Choroid plexus epithelial cell (primary cell): ENCODE data around the gene MEGF8.
"Not testable (repeated sequence)": the region's sequence is repeated elsewhere in the genome, so short reads cannot be mapped to it uniquely, and the experiment has no call there.

ENCODE experiments used
- DNase-seq: peaks from one replicate; pipeline ENCODE4 v3.0.0-alpha.2; 2010; ENCODE audit warnings: low read depth
- H3K4me3 ChIP-seq: 2 replicates; pipeline ENCODE4 v1.5.1; 2011; ENCODE audit warnings: low read depth, mild to moderate bottlenecking, control low read depth, low read length, moderate library complexity
- TF ChIP-seq, protein P1 (sequence below): conservative IDR thresholded peaks from 2 replicates; pipeline ENCODE4 v1.5.1; 2011; ENCODE audit warnings: low read depth, mild to moderate bottlenecking, control low read depth, inconsistent platforms, low read length, moderate library complexity

The MEGF8 gene

DNA sequence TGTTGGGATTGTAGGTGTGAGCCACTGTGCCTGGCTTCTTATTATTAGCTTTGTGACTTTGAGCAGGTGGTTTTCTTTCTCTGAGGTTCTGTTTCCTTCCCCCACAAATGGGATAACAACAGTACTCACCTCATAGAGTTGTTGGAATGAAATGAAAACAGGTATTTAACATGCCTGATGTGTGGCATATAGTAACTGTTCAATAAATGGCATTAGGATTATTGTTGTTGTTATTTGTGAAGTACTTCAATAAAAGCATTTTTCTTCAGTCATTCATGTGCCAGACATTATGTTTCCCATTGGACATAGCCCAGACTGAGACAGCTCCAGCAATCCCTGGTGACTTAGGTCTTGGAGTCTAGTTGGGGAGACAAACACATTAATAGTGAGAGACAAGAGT, 1.5 kb downstream of the MEGF8 start:
- no peak overlapping the region for H3K4me3 ChIP-seq
- TF ChIP-seq, protein P1, sequence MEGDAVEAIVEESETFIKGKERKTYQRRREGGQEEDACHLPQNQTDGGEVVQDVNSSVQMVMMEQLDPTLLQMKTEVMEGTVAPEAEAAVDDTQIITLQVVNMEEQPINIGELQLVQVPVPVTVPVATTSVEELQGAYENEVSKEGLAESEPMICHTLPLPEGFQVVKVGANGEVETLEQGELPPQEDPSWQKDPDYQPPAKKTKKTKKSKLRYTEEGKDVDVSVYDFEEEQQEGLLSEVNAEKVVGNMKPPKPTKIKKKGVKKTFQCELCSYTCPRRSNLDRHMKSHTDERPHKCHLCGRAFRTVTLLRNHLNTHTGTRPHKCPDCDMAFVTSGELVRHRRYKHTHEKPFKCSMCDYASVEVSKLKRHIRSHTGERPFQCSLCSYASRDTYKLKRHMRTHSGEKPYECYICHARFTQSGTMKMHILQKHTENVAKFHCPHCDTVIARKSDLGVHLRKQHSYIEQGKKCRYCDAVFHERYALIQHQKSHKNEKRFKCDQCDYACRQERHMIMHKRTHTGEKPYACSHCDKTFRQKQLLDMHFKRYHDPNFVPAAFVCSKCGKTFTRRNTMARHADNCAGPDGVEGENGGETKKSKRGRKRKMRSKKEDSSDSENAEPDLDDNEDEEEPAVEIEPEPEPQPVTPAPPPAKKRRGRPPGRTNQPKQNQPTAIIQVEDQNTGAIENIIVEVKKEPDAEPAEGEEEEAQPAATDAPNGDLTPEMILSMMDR: no peak
- no peak for DNase-seq

- DNase-seq: no peak
- TF ChIP-seq, protein P1: no peak
- no peak overlapping the region for H3K4me3 ChIP-seq
These were observed 1.9 kb downstream of the MEGF8 start for GRCh38 chr19:42327381-42327780.

GRCh38 chr19:42328106-42328505, 2.7 kb downstream of the MEGF8 start:
- TF ChIP-seq, protein P1: no peak
- no peak for DNase-seq

DNA sequence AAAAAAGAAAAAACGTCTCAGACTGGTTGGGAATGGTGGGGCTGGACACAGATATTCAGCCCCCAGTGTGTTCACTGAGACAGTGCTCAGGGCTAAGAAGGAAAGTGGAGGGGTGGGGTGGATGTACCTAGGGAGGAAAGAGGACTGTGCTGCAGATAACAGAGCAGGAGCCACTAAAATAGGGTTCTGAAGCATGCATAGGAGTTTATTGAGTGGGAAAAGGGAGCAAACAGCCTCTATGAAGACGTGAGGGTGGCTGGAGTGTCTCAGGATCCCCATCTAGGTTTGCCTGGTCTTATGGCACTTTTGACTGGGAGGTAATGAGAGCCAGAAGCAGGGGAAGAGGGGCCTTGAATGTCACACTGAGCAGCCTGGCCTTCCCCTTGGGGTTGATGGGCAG, 3.4 kb downstream of the MEGF8 start:
- TF ChIP-seq, protein P1: no peak
- no peak overlapping the region for H3K4me3 ChIP-seq
- DNase-seq: no peak

More at GRCh38 chr19:42328106-42328505, 2.7 kb downstream of the MEGF8 start:
- no peak overlapping the region for H3K4me3 ChIP-seq

- DNase-seq: no peak
- no peak overlapping the region for H3K4me3 ChIP-seq
- TF ChIP-seq, protein P1: no peak
These were observed 4.8 kb downstream of the MEGF8 start for GRCh38 chr19:42330241-42330711.

GRCh38 chr19:42331333-42331732, 5.9 kb downstream of the MEGF8 start:
- DNase-seq, H3K4me3 ChIP-seq: not testable (repeated sequence)

- H3K4me3 ChIP-seq: no peak overlapping the region
- DNase-seq: no peak
- TF ChIP-seq, protein P1: no peak
These were observed 6.6 kb downstream of the MEGF8 start for GRCh38 chr19:42332059-42332458.
